SK-N-MC (cell line): ENCODE results near the gene RNASE1.

Experiments
- DNase-seq: peaks from one replicate; pipeline ENCODE4 v3.0.0-alpha.2; 2011; ENCODE audit warnings: low read depth, low spot score
- H3K27ac ChIP-seq: fragments of 200-600 bp; sonication (generic); 2 replicates; pipeline ENCODE4 v1.5.1; 2016; ENCODE audit warnings: mixed run types
- H3K36me3 ChIP-seq: fragments of 200-600 bp; sonication (generic); 2 replicates; pipeline ENCODE4 v1.6.1; 2017; ENCODE audit warnings: antibody characterized with exemption, low read length, mixed read lengths; ENCODE audit not compliant: insufficient read depth
- H3K4me3 ChIP-seq: fragments of 200-600 bp; sonication (generic); 2 replicates; pipeline ENCODE4 v1.5.1; 2016
- H3K9ac ChIP-seq: fragments of 200-600 bp; sonication (generic); 2 replicates; pipeline ENCODE4 v1.8.0; 2017; ENCODE audit warnings: mixed run types, mixed read lengths; ENCODE audit not compliant: insufficient read length
- H3K9me3 ChIP-seq: fragments of 200-600 bp; sonication (generic); 2 replicates; pipeline ENCODE4 v1.6.1; 2017; ENCODE audit warnings: low read depth, mild to moderate bottlenecking, antibody characterized with exemption, low read length, moderate library complexity, mixed read lengths
- EZH2 ChIP-seq: fragments of 200-600 bp; sonication (generic); IDR thresholded peaks from one replicate; pipeline ENCODE4 v1.6.1; 2017; ENCODE audit warnings: antibody characterized with exemption
- FOXP2 ChIP-seq: optimal IDR thresholded peaks from 2 replicates; pipeline ENCODE3; 2011; ENCODE audit warnings: mild to moderate bottlenecking, moderate library complexity; ENCODE audit not compliant: insufficient read depth; ENCODE audit errors: extremely low read length, control extremely low read depth
- POLR2AphosphoS5 ChIP-seq: IDR thresholded peaks from 2 replicates; pipeline ENCODE4 v1.6.1; 2012; ENCODE audit warnings: mild to moderate bottlenecking, low read depth, low read length, borderline replicate concordance

The RNASE1 gene

GRCh38 chr14:20811986-20812975 lies 9.6 kb upstream of the RNASE1 start:
- Histone ChIP-seq H3K4me3 (no peak overlapping the region), H3K36me3 (no peaks in the 10 kb centered on the region), H3K27ac (no peak overlapping the region), H3K9ac (no peak overlapping the region), H3K9me3 (no peaks in the 10 kb centered on the region)
- DNase-seq = no peak
- TF ChIP-seq EZH2 (no peak), FOXP2 (no peak), POLR2AphosphoS5 (no peak)

- no peak overlapping the region for H3K4me3 ChIP-seq
- no peak overlapping the region for H3K27ac ChIP-seq
- TF ChIP-seq EZH2 = no peak
- no peak for TF ChIP-seq FOXP2
- TF ChIP-seq POLR2AphosphoS5 = no peak
- H3K36me3 ChIP-seq = no peaks in the 10 kb centered on the region
- H3K9me3 ChIP-seq = no peaks in the 10 kb centered on the region
- no peak for DNase-seq
- no peak overlapping the region for H3K9ac ChIP-seq
Observed at GRCh38 chr14:20809917-20810316, 7.3 kb upstream of the RNASE1 start.

GRCh38 chr14:20808162-20808483 lies 5.5 kb upstream of the RNASE1 start:
- Histone ChIP-seq H3K4me3 (no peak overlapping the region), H3K9ac (no peak overlapping the region), H3K9me3 (no peaks in the 10 kb centered on the region), H3K36me3 (no peaks in the 10 kb centered on the region), H3K27ac (no peak overlapping the region)
- DNase-seq = no peak
- TF ChIP-seq EZH2 (no peak), FOXP2 (no peak), POLR2AphosphoS5 (no peak)

- no peaks in the 10 kb centered on the region for H3K9me3 ChIP-seq
- DNase-seq = no peak
- TF ChIP-seq POLR2AphosphoS5 = no peak
- TF ChIP-seq FOXP2 = no peak
- no peak for TF ChIP-seq EZH2
- no peak overlapping the region for H3K4me3 ChIP-seq
- no peak overlapping the region for H3K9ac ChIP-seq
- H3K27ac ChIP-seq = no peak overlapping the region
- H3K36me3 ChIP-seq = no peaks in the 10 kb centered on the region
Observed at GRCh38 chr14:20807304-20808161, 4.9 kb upstream of the RNASE1 start.

- no peak for DNase-seq
- H3K9me3 ChIP-seq = no peaks in the 10 kb centered on the region
- H3K27ac ChIP-seq = no peak overlapping the region
- no peak overlapping the region for H3K9ac ChIP-seq
- TF ChIP-seq FOXP2 (no peak), POLR2AphosphoS5 (no peak), EZH2 (no peak)
- no peak overlapping the region for H3K4me3 ChIP-seq
- no peaks in the 10 kb centered on the region for H3K36me3 ChIP-seq
Observed at GRCh38 chr14:20805485-20805884, 2.8 kb upstream of the RNASE1 start.

GRCh38 chr14:20803223-20803622 lies 579 bp upstream of the RNASE1 start:
- Histone ChIP-seq H3K9me3 (no peaks in the 10 kb centered on the region), H3K4me3 (no peak overlapping the region), H3K27ac (no peak overlapping the region), H3K9ac (no peak overlapping the region), H3K36me3 (no peaks in the 10 kb centered on the region)
- TF ChIP-seq POLR2AphosphoS5 (no peak), FOXP2 (no peak), EZH2 (no peak)
- no peak for DNase-seq

- no peak for TF ChIP-seq FOXP2
- no peak for TF ChIP-seq POLR2AphosphoS5
- no peak for TF ChIP-seq EZH2
- no peaks in the 10 kb centered on the region for H3K9me3 ChIP-seq
- H3K36me3 ChIP-seq = no peaks in the 10 kb centered on the region
- H3K27ac ChIP-seq = no peak overlapping the region
- no peak for DNase-seq
- H3K4me3 ChIP-seq = no peak overlapping the region
- no peak overlapping the region for H3K9ac ChIP-seq
Observed at GRCh38 chr14:20801726-20802125, 918 bp downstream of the RNASE1 start.

- TF ChIP-seq FOXP2 (no peak), POLR2AphosphoS5 (no peak), EZH2 (no peak)
- Histone ChIP-seq H3K36me3 (no peaks in the 10 kb centered on the region), H3K27ac (no peak overlapping the region), H3K4me3 (no peak overlapping the region), H3K9me3 (no peaks in the 10 kb centered on the region), H3K9ac (no peak overlapping the region)
- no peak for DNase-seq
Observed at GRCh38 chr14:20799892-20800544, 2.6 kb downstream of the RNASE1 start.
